IMR-90 (cell line): ENCODE data around the gene MAFB. TPM values are rescaled to one million over a fixed set of nuclear protein-coding genes. Genes with fewer than 3 reads are reported as not detected.

Experiments
- ATAC-seq: fragments of 200-7000 bp; cut with Tn5 transposase; 2 replicates; pipeline ENCODE4 v1.9.1; 2020; ENCODE audit warnings: low read depth, mild to moderate bottlenecking, moderate library complexity
- BruUV-seq: library from RNA; stranded (reverse); fragments of 400-500 nt; replicated peaks from 2 replicates; lab custom pipeline; 2021; lab: Mats Ljungman, UMichigan
- CTCF ChIA-PET: fragments of 300-600 bp; formaldehyde crosslinking; extraction: SDS; loops from one replicate; lab custom pipeline; 2021; ENCODE audit warnings: antibody characterized with exemption; lab: Yijun Ruan, JAX
- POLR2A ChIA-PET: fragments of 300-600 bp; sonication (Branson Sonifier 250); formaldehyde crosslinking; loops from one replicate; lab custom pipeline; 2022; ENCODE audit warnings: antibody characterized with exemption; ENCODE audit not compliant: unreplicated experiment; lab: Charles Lee
- DNase-seq: peaks from one replicate; pipeline ENCODE4 v3.0.0; 2013
- H2AFZ ChIP-seq: replicated peaks from 2 replicates; pipeline ENCODE3; 2013; ENCODE audit warnings: low read length, mild to moderate bottlenecking; ENCODE audit not compliant: poor library complexity
- H2AK5ac ChIP-seq: 2 replicates; pipeline ENCODE4 v1.6.1; 2013; ENCODE audit warnings: low read depth, low read length, inconsistent platforms
- H2AK9ac ChIP-seq: replicated peaks from 2 replicates; pipeline ENCODE3; 2013; ENCODE audit warnings: mild to moderate bottlenecking, low read depth, low read length, moderate library complexity; ENCODE audit not compliant: poor library complexity
- H2BK120ac ChIP-seq: 2 replicates; pipeline ENCODE4 v1.6.1; 2013; ENCODE audit warnings: low read depth, low read length, inconsistent platforms
- H2BK15ac ChIP-seq: 3 replicates; pipeline ENCODE4 v1.6.1; 2013; ENCODE audit warnings: low read depth, low read length, inconsistent platforms
- H2BK20ac ChIP-seq: 2 replicates; pipeline ENCODE4 v1.6.1; 2013; ENCODE audit warnings: low read depth, mild to moderate bottlenecking, inconsistent platforms, low read length, moderate library complexity
- H2BK5ac ChIP-seq: 2 replicates; pipeline ENCODE4 v1.6.1; 2013; ENCODE audit warnings: mild to moderate bottlenecking, low read depth, low read length, inconsistent platforms; ENCODE audit not compliant: poor library complexity, severe bottlenecking
- H3K14ac ChIP-seq: replicated peaks from 2 replicates; pipeline ENCODE4 v1.6.1; 2013; ENCODE audit warnings: low read depth, low read length, inconsistent platforms
- H3K18ac ChIP-seq: 2 replicates; pipeline ENCODE4 v1.6.1; 2013; ENCODE audit warnings: low read depth, low read length, control low read depth
- H3K23ac ChIP-seq: 2 replicates; pipeline ENCODE4 v1.6.1; 2013; ENCODE audit warnings: low read depth, low read length, inconsistent platforms
- H3K27ac ChIP-seq: 2 replicates; pipeline ENCODE4 v1.5.1; 2013; ENCODE audit warnings: mild to moderate bottlenecking, control low read depth, low read length; ENCODE audit not compliant: insufficient read depth
- H3K27me3 ChIP-seq: 2 replicates; pipeline ENCODE4 v1.6.1; 2013; ENCODE audit warnings: low read length; ENCODE audit not compliant: control insufficient read depth, insufficient read depth
- H3K36me3 ChIP-seq: 2 replicates; pipeline ENCODE4 v1.6.1; 2013; ENCODE audit warnings: low read length, mixed read lengths; ENCODE audit not compliant: control insufficient read depth, insufficient read depth
- H3K4ac ChIP-seq: 2 replicates; pipeline ENCODE4 v1.6.1; 2013; ENCODE audit warnings: low read depth, low read length, inconsistent platforms
- H3K4me1 ChIP-seq: 2 replicates; pipeline ENCODE4 v1.6.1; 2013; ENCODE audit warnings: low read length, mixed read lengths; ENCODE audit not compliant: control insufficient read depth, insufficient read depth
- H3K4me2 ChIP-seq: 2 replicates; pipeline ENCODE4 v1.6.1; 2013; ENCODE audit warnings: low read depth, mild to moderate bottlenecking, control low read depth, low read length, moderate library complexity
- H3K4me3 ChIP-seq: 2 replicates; pipeline ENCODE4 v1.5.1; 2013; ENCODE audit warnings: low read depth, mild to moderate bottlenecking, control low read depth, low read length, moderate library complexity; ENCODE audit not compliant: insufficient read depth
- H3K56ac ChIP-seq: 2 replicates; pipeline ENCODE4 v1.6.1; 2013; ENCODE audit warnings: low read length, inconsistent platforms; ENCODE audit not compliant: insufficient read depth; ENCODE audit errors: extremely low read depth
- H3K79me1 ChIP-seq, 2 experiments: 2 replicates each; pipeline ENCODE4 v1.6.1; 2013; ENCODE audit warnings: low read length in 2 of 2, inconsistent platforms in 1 of 2, low read depth in 1 of 2
- H3K9ac ChIP-seq: 2 replicates; pipeline ENCODE4 v1.6.1; 2013; ENCODE audit warnings: low read depth, low read length, control low read depth
- H3K9me1 ChIP-seq: 2 replicates; pipeline ENCODE4 v1.6.1; 2013; ENCODE audit warnings: low read length, inconsistent platforms; ENCODE audit not compliant: insufficient read depth
- H3K9me3 ChIP-seq: 2 replicates; pipeline ENCODE4 v1.6.1; 2013; ENCODE audit warnings: low read length; ENCODE audit not compliant: control insufficient read depth, insufficient read depth
- H4K20me1 ChIP-seq: 2 replicates; pipeline ENCODE4 v1.6.1; 2013; ENCODE audit warnings: low read length, inconsistent platforms; ENCODE audit not compliant: insufficient read depth
- H4K5ac ChIP-seq: 2 replicates; pipeline ENCODE4 v1.6.1; 2013; ENCODE audit warnings: mild to moderate bottlenecking, low read depth, low read length, control low read depth
- H4K8ac ChIP-seq, 2 experiments: 2 replicates each; pipeline ENCODE4 v1.6.1; 2013; ENCODE audit warnings: low read depth in 2 of 2, low read length in 2 of 2, control low read depth in 1 of 2, inconsistent platforms in 1 of 2
- H4K91ac ChIP-seq: 2 replicates; pipeline ENCODE4 v1.6.1; 2013; ENCODE audit warnings: low read depth, low read length, inconsistent platforms; ENCODE audit not compliant: insufficient read depth
- BHLHE40 ChIP-seq: fragments of 150-350 bp; IDR thresholded peaks from 2 replicates; pipeline ENCODE4 v1.6.1; 2016; ENCODE audit warnings: mild to moderate bottlenecking, low read depth, low read length
- CEBPB ChIP-seq: IDR thresholded peaks from 2 replicates; pipeline ENCODE4 v1.6.1; 2012; ENCODE audit warnings: low read depth, low read length, improper control_type of control experiment
- CHD1 ChIP-seq: IDR thresholded peaks from 2 replicates; pipeline ENCODE4 v1.6.1; 2012; ENCODE audit warnings: low read depth, low read length, improper control_type of control experiment
- FOS ChIP-seq: fragments of 150-350 bp; IDR thresholded peaks from 2 replicates; pipeline ENCODE4 v1.6.1; 2016; ENCODE audit warnings: low read depth, low read length
- MAFK ChIP-seq: IDR thresholded peaks from 2 replicates; pipeline ENCODE4 v1.6.1; 2012; ENCODE audit warnings: low read depth, low read length, improper control_type of control experiment
- MAZ ChIP-seq: IDR thresholded peaks from 2 replicates; pipeline ENCODE4 v1.6.1; 2012; ENCODE audit warnings: low read depth, mild to moderate bottlenecking, low read length, improper control_type of control experiment, moderate library complexity, borderline replicate concordance
- MXI1 ChIP-seq: IDR thresholded peaks from 2 replicates; pipeline ENCODE4 v1.6.1; 2012; ENCODE audit warnings: low read depth, mild to moderate bottlenecking, low read length, moderate library complexity, borderline replicate concordance
- NFE2L2 ChIP-seq: fragments of 150-350 bp; IDR thresholded peaks from 2 replicates; pipeline ENCODE4 v1.6.1; 2016; ENCODE audit warnings: low read depth, mild to moderate bottlenecking, low read length
- POLR2A ChIP-seq: IDR thresholded peaks from 2 replicates; pipeline ENCODE4 v1.6.1; 2012; ENCODE audit warnings: mild to moderate bottlenecking, low read depth, low read length
- RAD21 ChIP-seq: IDR thresholded peaks from 2 replicates; pipeline ENCODE4 v1.6.1; 2012; ENCODE audit warnings: low read length, improper control_type of control experiment
- RCOR1 ChIP-seq: IDR thresholded peaks from 2 replicates; pipeline ENCODE4 v1.6.1; 2012; ENCODE audit warnings: mild to moderate bottlenecking, low read length, improper control_type of control experiment; ENCODE audit not compliant: insufficient replicate concordance
- RFX5 ChIP-seq: IDR thresholded peaks from 2 replicates; pipeline ENCODE4 v1.8.0; 2012; ENCODE audit warnings: low read depth, mild to moderate bottlenecking, low read length, moderate library complexity
- SMC3 ChIP-seq: fragments of 150-350 bp; IDR thresholded peaks from 2 replicates; pipeline ENCODE4 v1.6.1; 2016; ENCODE audit warnings: low read depth, mild to moderate bottlenecking, antibody characterized with exemption, low read length, moderate library complexity
- WGBS, 2 experiments: methylation state at CpG; one replicate each; pipeline versions ENCODE4 v1.1.5 to v1.1.7; 2013; ENCODE audit warnings: missing lambda C conversion rate in 2 of 2; ENCODE audit not compliant: insufficient read length in 1 of 2; ENCODE audit errors: extremely low coverage in 2 of 2; 5-methylcytosine and 5-hydroxymethylcytosine counted together
- dilution Hi-C: fragments of 300-500 bp; cut with HindIII; formaldehyde crosslinking; loops from one replicate; pipeline ENCODE4 v1.14.3; 2018; ENCODE audit warnings: low sequenced_read_pairs; ENCODE audit not compliant: unreplicated experiment
- in situ Hi-C: fragments of 300-500 bp; cut with MboI; formaldehyde crosslinking; loops from 3 replicates; pipeline ENCODE4 v1.14.3; 2019; ENCODE audit warnings: low sequenced_read_pairs, inconsistent platforms, mixed read lengths
- intact Hi-C: fragments of 100-400 bp; cut with micrococcal nuclease; formaldehyde crosslinking; loops from 2 replicates; pipeline ENCODE4 v1.10.0; 2022
- polyA plus RNA-seq, 3 experiments: library from polyadenylated mRNA; depleted of rRNA; stranded (reverse); fragments of >200 nt; gene quantifications; 2 replicates each; pipeline ENCODE4 v1.2.3, GENCODE V29; 2012; ENCODE audit warnings: low replicate concordance in 1 of 3
- total RNA-seq: library from RNA; depleted of rRNA; stranded (reverse); fragments of >200 nt; gene quantifications from 2 replicates; pipeline ENCODE4 v1.2.3, GENCODE V29; 2012
- TF ChIP-seq, protein P1 (sequence below): fragments of 150-350 bp; IDR thresholded peaks from 2 replicates; pipeline ENCODE4 v1.6.1; 2016; ENCODE audit warnings: low read depth, mild to moderate bottlenecking, low read length, moderate library complexity, borderline replicate concordance
- TF ChIP-seq, protein P2 (sequence below): conservative IDR thresholded peaks from 2 replicates; pipeline ENCODE4 v1.5.1; 2012; ENCODE audit warnings: mild to moderate bottlenecking, low read depth, low read length, improper control_type of control experiment
- TF ChIP-seq, protein P3 (sequence below): fragments of 150-350 bp; IDR thresholded peaks from 2 replicates; pipeline ENCODE4 v1.6.1; 2017; ENCODE audit warnings: mild to moderate bottlenecking, antibody characterized with exemption, low read length, low read depth

Gene MAFB
- total and polyA plus RNA-seq, 2 of the 4 experiments (the other 2 are of a cell fraction): 0.07 TPM; not detected in 1

DNA sequence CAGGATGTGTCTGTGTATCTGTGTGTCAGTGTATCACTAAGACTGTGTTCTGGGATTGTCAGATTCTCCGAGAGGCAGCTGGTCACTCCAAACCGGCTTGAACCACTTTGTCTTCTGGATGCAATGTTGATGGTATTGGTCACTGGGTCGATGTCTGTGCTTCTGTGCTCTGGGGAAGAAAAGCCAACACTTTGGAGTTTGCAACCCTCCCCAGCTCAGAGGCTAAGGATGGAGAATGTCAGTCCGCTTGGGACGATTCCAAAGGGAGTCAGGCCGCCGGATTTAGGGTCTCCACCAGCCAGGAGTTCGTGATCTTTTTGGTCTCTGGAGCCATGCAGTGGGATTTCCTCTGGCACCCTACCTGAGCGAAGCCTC, 5.2 kb downstream of the MAFB start:
- ChIA-PET CTCF (no interaction called here), POLR2A (no interaction called here)
- no peak overlapping the region for H2AFZ ChIP-seq
- no peak overlapping the region for H2BK120ac ChIP-seq
- H3K4ac ChIP-seq: no peak overlapping the region; the same call in 1 of the 2 replicates
- WGBS, 2 experiments: no CpG with 5 or more reads among the region's 9 CpGs
- no peak overlapping the region for H3K4me3 ChIP-seq
- H4K8ac ChIP-seq: no peak overlapping the region
- BruUV-seq: no TSS peak
- peaks cover 72% of the 10 kb centered on the region for H3K27me3 ChIP-seq
- peaks cover 4% of the 10 kb centered on the region; the same call in 1 of the 2 replicates for H3K4me1 ChIP-seq
- in situ Hi-C loops: loop anchor here (25.0 kb wide), 1 partner anchor 797 kb away; no protein-coding TSS in a partner anchor
- no peaks in the 10 kb centered on the region for H4K20me1 ChIP-seq
- no peaks in the 10 kb centered on the region for H3K9me3 ChIP-seq
- H2AK5ac ChIP-seq: no peak overlapping the region
- no peak for ATAC-seq
- H2AK9ac ChIP-seq: no peak overlapping the region
- H3K4me2 ChIP-seq: no peak overlapping the region
- H3K56ac ChIP-seq: no peak overlapping the region
- H2BK20ac ChIP-seq: no peak overlapping the region
- no peak for DNase-seq
- no peak overlapping the region for H2BK15ac ChIP-seq
- dilution Hi-C loops: no loop called here
- no peak overlapping the region for H3K23ac ChIP-seq
- H3K27ac ChIP-seq: no peak overlapping the region
- H4K5ac ChIP-seq: no peak overlapping the region
- H4K91ac ChIP-seq: no peak overlapping the region
- H3K9me1 ChIP-seq: no peaks in the 10 kb centered on the region
- H3K9ac ChIP-seq: no peak overlapping the region
- TF ChIP-seq RFX5 (no peak), SMC3 (no peak), CHD1 (no peak), NFE2L2 (no peak), CEBPB (no peak), MXI1 (no peak), RCOR1 (no peak), FOS (no peak), MAFK (no peak), BHLHE40 (no peak), POLR2A (no peak), MAZ (no peak), RAD21 (no peak)
- TF ChIP-seq, protein P1, sequence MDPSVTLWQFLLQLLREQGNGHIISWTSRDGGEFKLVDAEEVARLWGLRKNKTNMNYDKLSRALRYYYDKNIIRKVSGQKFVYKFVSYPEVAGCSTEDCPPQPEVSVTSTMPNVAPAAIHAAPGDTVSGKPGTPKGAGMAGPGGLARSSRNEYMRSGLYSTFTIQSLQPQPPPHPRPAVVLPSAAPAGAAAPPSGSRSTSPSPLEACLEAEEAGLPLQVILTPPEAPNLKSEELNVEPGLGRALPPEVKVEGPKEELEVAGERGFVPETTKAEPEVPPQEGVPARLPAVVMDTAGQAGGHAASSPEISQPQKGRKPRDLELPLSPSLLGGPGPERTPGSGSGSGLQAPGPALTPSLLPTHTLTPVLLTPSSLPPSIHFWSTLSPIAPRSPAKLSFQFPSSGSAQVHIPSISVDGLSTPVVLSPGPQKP: no peak
- TF ChIP-seq, protein P2, sequence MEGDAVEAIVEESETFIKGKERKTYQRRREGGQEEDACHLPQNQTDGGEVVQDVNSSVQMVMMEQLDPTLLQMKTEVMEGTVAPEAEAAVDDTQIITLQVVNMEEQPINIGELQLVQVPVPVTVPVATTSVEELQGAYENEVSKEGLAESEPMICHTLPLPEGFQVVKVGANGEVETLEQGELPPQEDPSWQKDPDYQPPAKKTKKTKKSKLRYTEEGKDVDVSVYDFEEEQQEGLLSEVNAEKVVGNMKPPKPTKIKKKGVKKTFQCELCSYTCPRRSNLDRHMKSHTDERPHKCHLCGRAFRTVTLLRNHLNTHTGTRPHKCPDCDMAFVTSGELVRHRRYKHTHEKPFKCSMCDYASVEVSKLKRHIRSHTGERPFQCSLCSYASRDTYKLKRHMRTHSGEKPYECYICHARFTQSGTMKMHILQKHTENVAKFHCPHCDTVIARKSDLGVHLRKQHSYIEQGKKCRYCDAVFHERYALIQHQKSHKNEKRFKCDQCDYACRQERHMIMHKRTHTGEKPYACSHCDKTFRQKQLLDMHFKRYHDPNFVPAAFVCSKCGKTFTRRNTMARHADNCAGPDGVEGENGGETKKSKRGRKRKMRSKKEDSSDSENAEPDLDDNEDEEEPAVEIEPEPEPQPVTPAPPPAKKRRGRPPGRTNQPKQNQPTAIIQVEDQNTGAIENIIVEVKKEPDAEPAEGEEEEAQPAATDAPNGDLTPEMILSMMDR: no peak
- TF ChIP-seq, protein P3, sequence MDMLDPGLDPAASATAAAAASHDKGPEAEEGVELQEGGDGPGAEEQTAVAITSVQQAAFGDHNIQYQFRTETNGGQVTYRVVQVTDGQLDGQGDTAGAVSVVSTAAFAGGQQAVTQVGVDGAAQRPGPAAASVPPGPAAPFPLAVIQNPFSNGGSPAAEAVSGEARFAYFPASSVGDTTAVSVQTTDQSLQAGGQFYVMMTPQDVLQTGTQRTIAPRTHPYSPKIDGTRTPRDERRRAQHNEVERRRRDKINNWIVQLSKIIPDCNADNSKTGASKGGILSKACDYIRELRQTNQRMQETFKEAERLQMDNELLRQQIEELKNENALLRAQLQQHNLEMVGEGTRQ: no peak
- no peak overlapping the region for H2BK5ac ChIP-seq
- no peaks in the 10 kb centered on the region for H3K79me1 ChIP-seq
- no peak overlapping the region for H3K18ac ChIP-seq
- intact Hi-C loops: no loop called here
- no peak overlapping the region for H3K14ac ChIP-seq
- no peaks in the 10 kb centered on the region for H3K36me3 ChIP-seq
